Measurements from ENCODE around the gene UBXN10. TPM values are rescaled to one million over a fixed set of nuclear protein-coding genes. Genes with fewer than 3 reads are reported as not detected.

The UBXN10 gene
- total and polyA plus RNA-seq, 11 donors: 0.14 to 2.6 (median 1.1) TPM

- TF ChIP-seq POLR2A (IDR thresholded peaks at IDR 0.05): no peak
- TF ChIP-seq, protein P1, sequence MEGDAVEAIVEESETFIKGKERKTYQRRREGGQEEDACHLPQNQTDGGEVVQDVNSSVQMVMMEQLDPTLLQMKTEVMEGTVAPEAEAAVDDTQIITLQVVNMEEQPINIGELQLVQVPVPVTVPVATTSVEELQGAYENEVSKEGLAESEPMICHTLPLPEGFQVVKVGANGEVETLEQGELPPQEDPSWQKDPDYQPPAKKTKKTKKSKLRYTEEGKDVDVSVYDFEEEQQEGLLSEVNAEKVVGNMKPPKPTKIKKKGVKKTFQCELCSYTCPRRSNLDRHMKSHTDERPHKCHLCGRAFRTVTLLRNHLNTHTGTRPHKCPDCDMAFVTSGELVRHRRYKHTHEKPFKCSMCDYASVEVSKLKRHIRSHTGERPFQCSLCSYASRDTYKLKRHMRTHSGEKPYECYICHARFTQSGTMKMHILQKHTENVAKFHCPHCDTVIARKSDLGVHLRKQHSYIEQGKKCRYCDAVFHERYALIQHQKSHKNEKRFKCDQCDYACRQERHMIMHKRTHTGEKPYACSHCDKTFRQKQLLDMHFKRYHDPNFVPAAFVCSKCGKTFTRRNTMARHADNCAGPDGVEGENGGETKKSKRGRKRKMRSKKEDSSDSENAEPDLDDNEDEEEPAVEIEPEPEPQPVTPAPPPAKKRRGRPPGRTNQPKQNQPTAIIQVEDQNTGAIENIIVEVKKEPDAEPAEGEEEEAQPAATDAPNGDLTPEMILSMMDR (IDR thresholded peaks at IDR 0.05): no peak
- peaks cover 0 to 7% (median 0%) of the 10 kb centered on the region in 12 donors for H3K4me1 ChIP-seq
- no peak for DNase-seq
- no peak overlapping the region for H3K4me3 ChIP-seq
- intact Hi-C loops (cut with DNase I): no loop called here
- no peak for ATAC-seq
- 87 to 90% (median 88%) methylated on average over 9 of the region's 9 CpGs for WGBS, 4 donors
- no peaks in the 10 kb centered on the region for H3K9me3 ChIP-seq
- H3K27me3 ChIP-seq: no peaks in the 10 kb centered on the region
- H3K27ac ChIP-seq: no peak overlapping the region
- no peaks in the 10 kb centered on the region for H3K36me3 ChIP-seq
Observed at GRCh38 chr1:20141001-20141400, 44.9 kb upstream of the UBXN10 start.

DNA sequence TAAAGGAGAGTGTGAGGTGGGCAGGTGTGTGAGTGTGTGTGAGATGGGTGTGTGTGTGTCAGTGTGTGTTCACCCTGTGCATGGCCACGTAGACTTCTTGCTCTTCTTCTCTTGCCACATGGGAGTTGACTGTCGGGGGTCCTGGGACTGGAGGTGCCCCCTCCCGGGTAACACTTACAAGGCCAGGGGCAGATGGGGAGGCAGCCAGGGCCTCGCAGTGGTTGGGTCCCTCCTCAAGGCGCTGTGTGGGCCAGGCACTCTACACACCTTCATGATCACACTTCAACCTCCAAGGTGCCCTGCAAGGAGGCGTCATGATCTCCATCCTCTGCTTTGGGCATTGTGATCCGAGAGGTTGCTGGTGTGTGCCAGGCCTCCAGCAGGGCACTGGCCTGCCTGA, 44.4 kb upstream of the UBXN10 start:
- Histone ChIP-seq H3K4me1 (peaks cover 0 to 7% (median 0%) of the 10 kb centered on the region in 12 donors), H3K9me3 (no peaks in the 10 kb centered on the region), H3K4me3 (no peak overlapping the region), H3K27me3 (no peaks in the 10 kb centered on the region), H3K36me3 (no peaks in the 10 kb centered on the region), H3K27ac (no peak overlapping the region)
- ATAC-seq: no peak
- intact Hi-C loops (cut with DNase I): no loop called here
- TF ChIP-seq POLR2A (IDR thresholded peaks at IDR 0.05): no peak
- TF ChIP-seq, protein P1 (IDR thresholded peaks at IDR 0.05): no peak
- 79 to 92% (median 89%) methylated on average over 7 of the region's 7 CpGs for WGBS, 4 donors
- no peak for DNase-seq

DNA sequence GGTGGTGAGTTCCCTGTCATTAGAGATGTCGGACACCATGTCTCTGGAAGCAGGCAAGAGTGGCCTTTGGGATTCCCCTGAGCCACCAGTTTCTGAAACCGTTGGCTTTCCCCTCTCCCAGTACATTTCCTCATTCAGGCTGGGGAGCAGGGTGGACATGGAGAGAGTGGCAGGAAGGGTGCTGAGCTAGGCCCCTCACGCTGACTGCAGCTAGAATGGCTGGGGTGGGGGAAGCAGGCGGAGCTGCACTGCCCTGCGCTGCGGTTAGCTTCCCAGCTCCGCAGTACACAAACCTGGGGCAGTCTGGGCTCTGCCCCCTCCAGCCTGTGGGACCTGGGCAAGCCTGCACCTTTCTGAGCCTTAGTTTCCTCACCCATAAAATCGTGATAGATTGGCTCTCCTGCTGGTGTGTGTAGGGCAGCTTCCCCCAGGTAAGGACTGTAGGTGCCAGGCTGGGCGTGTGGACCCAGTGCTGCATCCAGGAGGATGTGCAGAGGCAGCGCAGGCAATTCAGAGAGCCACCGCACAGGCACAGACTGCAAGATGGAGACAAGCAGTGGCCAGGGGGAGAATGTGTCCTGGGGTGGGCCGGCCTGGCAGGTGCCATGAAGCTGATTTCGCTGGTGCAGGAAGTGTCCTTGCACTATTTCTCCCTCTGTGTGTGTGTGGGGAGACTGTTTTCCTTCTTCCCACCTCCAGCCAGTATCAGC, 43.7 kb upstream of the UBXN10 start:
- TF ChIP-seq, protein P1 (IDR thresholded peaks at IDR 0.05): no peak
- TF ChIP-seq POLR2A (IDR thresholded peaks at IDR 0.05): no peak
- no peak for DNase-seq

GRCh38 chr1:20143318-20143717, 42.6 kb upstream of the UBXN10 start:
- Histone ChIP-seq H3K4me3 (no peak overlapping the region), H3K4me1 (peaks cover 0 to 7% (median 0%) of the 10 kb centered on the region in 12 donors), H3K27me3 (no peaks in the 10 kb centered on the region), H3K9me3 (no peaks in the 10 kb centered on the region), H3K36me3 (no peaks in the 10 kb centered on the region), H3K27ac (no peak overlapping the region)
- intact Hi-C loops (cut with DNase I): no loop called here
- TF ChIP-seq, protein P1 (IDR thresholded peaks at IDR 0.05): no peak
- 91 to 94% (median 92%) methylated on average over 6 to 8 of the region's 8 CpGs for WGBS, 4 donors
- ATAC-seq: no peak
- DNase-seq: no peak

More for the DNA sequence above, 43.7 kb upstream of the UBXN10 start:
- Histone ChIP-seq H3K36me3 (no peaks in the 10 kb centered on the region), H3K9me3 (no peaks in the 10 kb centered on the region), H3K4me3 (no peak overlapping the region), H3K27me3 (no peaks in the 10 kb centered on the region), H3K4me1 (peaks cover 0 to 7% (median 0%) of the 10 kb centered on the region in 12 donors), H3K27ac (no peak overlapping the region)
- 76 to 87% (median 84%) methylated on average over 5 to 13 of the region's 13 CpGs for WGBS, 4 donors
- intact Hi-C loops (cut with DNase I): no loop called here
- no peak for ATAC-seq
